CMK (cell line): Measurements from ENCODE around the gene FAM222A.

Source experiments
- DNase-seq: peaks from one replicate; pipeline ENCODE4 v3.0.0-alpha.2; 2010; ENCODE audit warnings: low read depth

FAM222A gene

DNA sequence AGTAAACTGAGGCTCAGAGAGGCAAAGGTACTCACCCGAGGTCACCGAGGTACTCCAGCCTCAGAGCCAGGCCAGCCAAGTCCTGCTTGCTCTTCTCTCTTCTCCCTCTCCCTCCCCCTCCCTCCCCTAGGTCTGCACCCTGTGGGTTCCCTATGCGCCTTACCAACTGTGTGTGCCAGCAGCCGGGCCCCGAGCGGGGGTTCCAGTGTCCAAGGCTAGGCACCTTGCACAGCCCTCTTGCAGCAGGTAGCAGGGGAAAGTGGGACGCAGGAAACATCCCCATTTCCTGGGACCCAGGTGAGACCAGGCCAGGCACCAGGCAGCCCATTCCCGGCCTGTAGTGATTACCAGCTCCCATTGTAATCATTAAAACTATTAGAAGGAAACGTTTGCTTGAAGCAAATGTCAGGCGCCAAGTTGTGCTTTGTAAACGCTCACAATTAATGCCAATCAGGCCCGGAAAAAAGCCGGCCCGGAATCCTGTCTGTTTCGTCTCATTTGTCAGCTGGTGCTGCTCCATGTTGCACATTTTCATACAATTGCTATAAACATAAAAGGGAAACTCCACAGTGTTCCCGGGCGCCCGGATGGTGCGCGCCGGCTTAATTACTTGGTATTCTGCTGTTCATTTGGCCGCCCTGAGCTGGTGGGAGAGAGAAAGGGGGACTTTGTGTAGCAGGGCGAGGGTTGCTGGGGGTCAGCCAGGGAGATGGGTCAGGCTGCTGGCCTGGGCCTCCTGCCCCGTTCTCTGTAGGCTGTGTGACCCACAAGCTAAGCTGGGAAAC lies 11.9 kb downstream of the FAM222A start:
- no peak for DNase-seq

DNA sequence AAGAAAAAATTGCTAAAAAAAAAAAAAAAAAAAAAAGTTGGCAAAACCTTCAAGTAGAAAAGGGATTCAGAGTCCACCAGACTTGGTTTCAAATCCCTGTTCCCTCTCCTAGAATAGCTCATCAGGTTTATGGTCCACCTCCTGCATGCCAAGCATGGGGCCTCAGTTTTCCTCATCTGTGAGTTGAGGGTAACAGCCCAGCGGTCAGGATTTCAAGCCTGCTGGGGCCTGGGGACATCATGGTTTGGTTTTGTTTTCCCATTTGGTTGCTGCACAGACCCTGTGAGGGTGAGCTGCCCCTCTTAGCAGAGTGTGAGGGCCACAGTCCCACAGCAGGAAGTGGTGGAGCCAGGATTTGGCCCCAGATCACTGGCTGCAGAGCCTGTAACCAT lies 12.5 kb downstream of the FAM222A start:
- DNase-seq, result no peak

- no peak for DNase-seq
These were observed 12.9 kb downstream of the FAM222A start for GRCh38 chr12:109726511-109727038.

GRCh38 chr12:109727039-109727723 lies 13.6 kb downstream of the FAM222A start:
- DNase-seq, result no peak

DNA sequence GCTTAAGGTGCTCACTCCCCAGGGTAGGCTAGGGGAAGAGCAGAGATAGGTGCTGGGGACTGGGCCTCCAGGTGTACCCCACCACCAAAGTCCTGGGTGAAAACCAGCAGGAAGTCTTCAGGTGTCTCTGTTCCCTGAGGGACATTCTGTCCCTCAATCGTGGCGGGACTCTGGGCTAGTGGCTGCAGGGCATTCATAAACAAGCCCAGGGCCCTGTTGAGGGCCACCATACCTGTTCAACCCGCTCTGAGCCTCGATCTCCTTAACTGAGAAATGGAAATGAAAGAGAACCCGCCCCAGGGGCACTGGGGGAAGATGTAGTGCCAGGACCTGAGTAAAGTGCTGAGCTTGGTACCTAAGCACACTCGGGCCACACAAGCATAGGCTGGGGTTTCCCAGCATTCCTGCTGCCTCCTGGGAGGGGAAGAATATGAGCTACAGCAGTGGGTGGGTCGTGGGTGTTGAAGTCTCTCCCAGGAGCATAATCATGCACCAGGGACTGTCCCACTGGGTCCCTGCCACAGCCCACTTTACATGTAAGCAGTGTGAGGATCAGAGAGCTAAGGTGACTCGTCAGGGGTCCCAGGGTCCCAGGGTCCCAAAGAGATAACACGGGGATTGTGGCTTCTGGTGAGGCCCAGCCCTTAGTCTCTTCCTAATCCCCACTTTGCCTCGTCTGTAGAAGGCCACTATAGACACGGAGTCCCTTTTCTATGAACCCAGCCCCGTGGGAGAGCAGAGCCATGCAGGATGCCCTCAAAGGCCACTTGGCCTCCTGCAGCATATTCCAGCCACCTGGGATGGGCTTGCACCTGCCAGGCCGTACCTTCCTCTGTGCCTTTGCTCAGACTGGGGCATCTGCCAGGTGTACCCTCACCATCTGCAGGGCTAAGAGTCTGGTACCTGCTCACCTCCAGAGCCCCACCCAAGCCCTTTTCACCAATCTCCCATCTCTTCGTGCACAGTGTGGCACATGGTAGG lies 14.4 kb downstream of the FAM222A start:
- DNase-seq, result no peak

DNA sequence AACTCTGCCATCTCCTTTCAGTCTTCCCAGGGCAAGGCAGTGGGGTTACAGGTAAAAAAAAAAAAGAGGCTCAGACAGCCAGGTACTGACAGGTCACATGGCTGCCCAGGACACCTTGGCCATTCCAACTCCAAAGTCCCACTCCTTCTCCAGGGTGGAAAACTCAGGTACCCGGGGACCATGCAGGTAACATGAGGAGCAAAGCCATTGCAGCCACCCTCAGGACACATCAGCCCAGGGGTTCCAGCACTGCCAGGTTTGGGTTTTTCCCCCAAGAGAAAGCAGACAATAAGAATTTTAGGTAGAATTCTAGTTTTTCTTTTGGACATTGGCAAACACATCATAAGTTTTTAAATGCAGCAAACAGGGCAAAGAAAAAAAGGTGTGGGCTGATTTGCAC lies 15.3 kb downstream of the FAM222A start:
- DNase-seq, result no peak

DNA sequence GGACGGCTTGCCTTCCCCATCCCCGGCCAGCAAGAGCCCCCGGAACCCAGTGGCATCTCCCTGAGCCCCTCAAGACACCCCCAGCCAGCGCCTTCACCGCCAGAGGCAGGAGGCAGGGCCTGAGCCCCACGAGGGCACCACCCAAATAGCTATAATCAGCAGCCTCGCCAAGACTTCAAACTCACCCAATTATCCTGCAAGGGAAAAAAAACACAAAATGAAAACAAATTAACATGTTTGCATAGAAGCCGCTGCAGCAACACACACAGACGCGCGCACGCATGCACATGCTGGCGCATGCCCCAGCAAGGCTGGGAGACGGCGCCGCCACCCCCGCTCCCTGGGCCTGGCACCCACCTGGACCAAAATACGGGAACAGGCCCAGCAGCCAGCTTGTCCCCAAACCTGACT lies 15.8 kb downstream of the FAM222A start:
- no peak for DNase-seq

GRCh38 chr12:109729801-109730200 lies 16.2 kb downstream of the FAM222A start:
- no peak for DNase-seq

GRCh38 chr12:109730306-109731145 lies 16.9 kb downstream of the FAM222A start:
- DNase-seq, result no peak

DNA sequence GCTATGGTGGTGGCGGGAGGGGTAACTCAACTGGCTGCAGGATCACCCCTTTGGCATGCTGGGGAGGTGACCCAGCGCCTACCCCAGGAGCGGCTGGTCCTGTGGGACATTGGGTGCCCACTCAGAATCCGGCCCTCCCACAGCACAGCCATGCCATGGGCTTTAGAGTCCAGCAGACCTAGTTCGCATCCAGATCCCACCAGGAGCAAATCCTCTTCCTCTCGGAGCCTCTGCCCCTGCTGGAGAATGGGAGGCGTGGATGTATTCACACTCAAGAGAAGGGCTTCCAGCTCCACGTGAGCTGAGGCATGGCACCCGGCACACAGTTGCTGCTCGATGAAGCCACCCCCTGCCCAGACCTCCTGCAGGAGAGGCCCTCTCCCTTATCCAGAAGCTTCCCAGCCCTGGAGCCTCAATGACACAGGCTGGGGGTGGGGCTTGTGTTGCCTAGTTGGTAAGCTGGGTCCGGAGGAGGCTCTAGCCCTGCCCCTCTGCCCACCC lies 17.7 kb downstream of the FAM222A start:
- DNase-seq, result no peak

DNA sequence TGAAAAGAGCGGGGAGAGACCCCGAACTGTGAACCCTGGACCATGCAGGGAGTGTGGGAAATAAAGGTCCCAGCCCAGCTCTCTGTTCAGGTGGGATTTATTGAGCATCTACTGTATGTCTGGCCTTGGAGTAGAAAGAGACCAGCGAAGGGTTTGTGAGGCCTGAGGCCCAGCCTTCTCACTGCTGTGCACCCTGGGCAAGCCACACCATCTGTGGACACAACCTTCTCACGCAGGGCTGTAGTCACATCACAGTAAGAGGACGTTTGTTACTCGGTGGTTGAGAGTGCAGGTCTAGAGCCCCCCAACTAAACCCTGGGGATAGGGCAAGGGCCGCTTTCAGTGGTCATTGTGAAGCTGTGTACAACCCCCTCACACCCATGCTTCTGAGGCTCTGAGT lies 18.2 kb downstream of the FAM222A start:
- DNase-seq, result no peak

DNA sequence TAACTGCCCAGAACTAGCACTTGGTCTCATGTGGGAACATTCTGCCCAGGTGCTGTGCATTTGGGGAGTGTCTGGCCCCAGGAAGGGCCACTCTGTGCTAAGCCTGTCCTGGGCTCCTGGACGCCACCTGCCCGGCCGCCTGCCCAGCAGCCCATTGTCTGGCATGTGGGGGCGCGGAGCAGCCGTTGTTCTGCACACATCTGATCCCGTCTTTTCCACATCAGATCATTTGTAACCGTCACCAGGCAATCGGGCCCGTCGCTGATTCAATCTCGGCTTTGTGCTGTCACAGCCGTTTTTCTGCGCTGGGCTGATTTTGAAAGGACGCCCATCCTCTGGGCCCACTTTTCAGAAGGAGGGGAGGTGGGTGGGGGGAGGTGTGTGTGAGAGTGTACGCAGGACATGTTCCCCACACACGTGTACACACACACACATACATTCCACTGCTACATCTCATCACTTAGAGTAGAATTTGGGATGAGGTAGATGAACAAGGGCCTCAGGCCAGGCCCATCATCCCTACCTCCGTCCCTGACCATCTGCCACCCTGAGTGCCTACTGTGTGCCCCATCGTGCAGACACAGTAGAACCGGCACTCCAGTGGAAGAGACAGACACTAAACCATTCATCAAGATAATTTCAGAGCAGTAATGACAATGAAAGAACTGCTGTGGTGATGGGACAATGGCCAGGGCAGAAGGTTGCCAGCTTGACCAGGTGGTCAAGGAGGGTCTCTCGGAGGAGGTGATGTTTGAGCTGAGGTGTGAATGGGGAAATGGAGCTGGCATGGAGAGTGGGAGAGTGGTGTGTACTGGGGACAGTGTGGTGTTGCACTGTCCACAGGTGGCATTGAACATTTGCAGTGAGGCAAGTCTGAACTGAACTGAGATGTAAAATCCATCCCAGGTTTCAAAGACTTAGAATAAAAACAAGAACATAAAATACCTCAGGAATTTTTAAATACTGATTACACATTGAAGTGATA lies 19.0 kb downstream of the FAM222A start:
- DNase-seq, result no peak

DNA sequence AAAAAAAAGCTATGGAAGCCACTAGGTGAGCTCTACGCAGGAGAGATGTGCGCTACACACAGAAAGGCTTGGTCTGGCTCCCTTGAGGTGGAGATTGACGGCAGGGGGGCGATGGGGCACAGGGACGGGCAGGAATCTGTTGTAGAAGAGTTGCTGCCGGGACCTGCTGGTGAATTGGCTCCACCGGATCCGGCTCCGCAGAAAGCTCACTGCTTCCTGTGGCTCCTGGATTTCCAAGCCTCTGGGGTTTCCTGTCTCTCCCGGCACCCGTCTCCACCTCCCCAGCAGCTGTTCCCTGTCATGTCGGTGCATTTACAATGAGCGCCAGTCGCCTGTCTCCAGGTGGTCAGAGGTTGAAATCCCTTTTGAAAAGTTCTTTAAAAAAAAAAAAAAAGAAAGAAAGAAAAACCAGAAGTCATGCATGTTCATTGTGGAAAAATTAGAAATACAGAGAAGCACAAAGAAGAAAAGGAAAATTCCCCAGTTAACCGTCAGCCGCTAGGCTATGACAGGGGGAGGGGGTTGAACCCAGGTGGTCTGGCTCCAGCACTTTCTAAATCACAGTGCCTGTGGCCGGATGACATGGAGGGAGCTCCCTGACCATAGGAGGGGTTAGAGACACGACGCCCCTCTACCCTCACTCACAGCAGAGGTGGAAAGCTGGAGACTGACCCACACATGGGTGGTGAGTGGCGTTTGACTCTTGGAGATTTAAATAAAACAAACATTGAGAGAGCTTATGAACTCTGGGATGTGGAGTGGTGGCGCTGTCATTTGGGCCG lies 20.8 kb downstream of the FAM222A start:
- DNase-seq, result no peak

- no peak for DNase-seq
These were observed 21.5 kb downstream of the FAM222A start for GRCh38 chr12:109735051-109735521.

GRCh38 chr12:109735825-109736551 lies 22.4 kb downstream of the FAM222A start:
- DNase-seq, result no peak

- no peak for DNase-seq
These were observed 23.0 kb downstream of the FAM222A start for GRCh38 chr12:109736552-109737108.

DNA sequence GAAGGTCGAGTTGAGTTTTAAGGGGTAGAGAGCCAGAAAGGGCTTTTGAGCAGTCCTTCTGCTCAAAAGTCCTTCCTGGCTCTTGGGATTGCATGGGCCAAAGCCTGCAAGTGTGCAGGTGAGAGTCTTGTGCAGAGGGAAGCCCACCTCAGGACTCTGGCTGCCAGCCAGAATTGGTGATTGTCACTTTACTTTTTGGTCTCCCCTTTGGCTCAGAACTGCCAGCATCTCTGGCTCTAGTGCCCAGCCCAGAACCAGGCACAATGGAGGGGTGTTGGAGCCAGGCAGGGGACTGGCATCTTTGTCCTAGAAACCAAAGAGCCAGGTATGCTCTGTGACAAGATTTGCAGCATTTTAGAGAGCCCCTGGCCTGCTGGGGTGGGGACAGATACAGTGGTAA lies 23.5 kb downstream of the FAM222A start:
- DNase-seq, result no peak

- DNase-seq, result no peak
These were observed 24.0 kb downstream of the FAM222A start for GRCh38 chr12:109737631-109738030.
